ENCODE measurements around the gene EIF4E. TPM values are rescaled to one million over a fixed set of nuclear protein-coding genes. Genes with fewer than 3 reads are reported as not detected.
"Not testable (repeated sequence)": the region's sequence is repeated elsewhere in the genome, so short reads cannot be mapped to it uniquely, and the experiment has no call there.

EIF4E gene
- total RNA-seq, 1 donor, result 241 TPM

DNA sequence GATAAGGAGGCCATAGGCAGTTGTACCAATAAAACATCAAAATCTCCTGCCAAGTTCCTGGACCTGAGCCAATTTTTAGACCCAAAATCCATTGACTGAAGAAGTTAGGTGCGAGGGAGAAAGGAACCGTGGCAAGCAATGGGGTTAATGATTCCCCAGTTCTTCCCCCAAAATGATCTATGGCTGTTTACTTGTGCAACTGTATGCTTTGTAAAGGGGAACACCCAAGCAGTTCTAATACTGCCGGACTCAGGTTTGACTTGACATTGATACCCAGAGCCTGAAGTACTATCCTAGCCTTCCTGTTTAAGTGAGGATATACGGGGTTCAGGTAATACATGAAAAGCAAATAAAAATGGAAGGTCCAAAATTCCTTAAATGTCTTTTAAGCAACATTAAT is 6.7 kb upstream of the EIF4E start:
- DNase-seq (ENCODE audit: low read depth), result no peak
- TF ChIP-seq, protein P1, sequence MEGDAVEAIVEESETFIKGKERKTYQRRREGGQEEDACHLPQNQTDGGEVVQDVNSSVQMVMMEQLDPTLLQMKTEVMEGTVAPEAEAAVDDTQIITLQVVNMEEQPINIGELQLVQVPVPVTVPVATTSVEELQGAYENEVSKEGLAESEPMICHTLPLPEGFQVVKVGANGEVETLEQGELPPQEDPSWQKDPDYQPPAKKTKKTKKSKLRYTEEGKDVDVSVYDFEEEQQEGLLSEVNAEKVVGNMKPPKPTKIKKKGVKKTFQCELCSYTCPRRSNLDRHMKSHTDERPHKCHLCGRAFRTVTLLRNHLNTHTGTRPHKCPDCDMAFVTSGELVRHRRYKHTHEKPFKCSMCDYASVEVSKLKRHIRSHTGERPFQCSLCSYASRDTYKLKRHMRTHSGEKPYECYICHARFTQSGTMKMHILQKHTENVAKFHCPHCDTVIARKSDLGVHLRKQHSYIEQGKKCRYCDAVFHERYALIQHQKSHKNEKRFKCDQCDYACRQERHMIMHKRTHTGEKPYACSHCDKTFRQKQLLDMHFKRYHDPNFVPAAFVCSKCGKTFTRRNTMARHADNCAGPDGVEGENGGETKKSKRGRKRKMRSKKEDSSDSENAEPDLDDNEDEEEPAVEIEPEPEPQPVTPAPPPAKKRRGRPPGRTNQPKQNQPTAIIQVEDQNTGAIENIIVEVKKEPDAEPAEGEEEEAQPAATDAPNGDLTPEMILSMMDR (IDR thresholded peaks at IDR 0.05; ENCODE audit: insufficient read depth, low read depth, low read length), result no peak
- no peak overlapping the region for H3K4me3 ChIP-seq (ENCODE audit: low read depth, low read length)

DNA sequence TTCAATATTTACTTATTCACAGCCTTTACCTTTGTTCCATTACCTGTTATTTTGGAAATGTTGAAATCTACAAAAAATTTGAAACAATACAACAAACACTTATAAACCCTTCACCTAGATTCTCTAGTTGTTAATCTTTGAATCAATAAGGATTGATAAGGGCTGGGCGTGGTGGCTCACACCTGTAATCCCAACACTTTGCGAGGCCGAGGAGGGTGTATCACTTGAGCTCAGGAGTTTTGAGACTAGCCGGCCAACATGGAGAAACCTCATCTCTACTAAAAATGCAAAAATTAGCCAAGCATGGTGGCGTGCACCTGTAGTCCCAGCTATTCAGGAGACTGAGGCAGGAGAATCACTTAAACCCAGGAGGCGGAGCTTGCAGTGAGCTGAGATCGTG is 5.9 kb upstream of the EIF4E start:
- not testable (repeated sequence) for DNase-seq (ENCODE audit: low read depth); H3K4me3 ChIP-seq (ENCODE audit: low read depth, low read length)

DNA sequence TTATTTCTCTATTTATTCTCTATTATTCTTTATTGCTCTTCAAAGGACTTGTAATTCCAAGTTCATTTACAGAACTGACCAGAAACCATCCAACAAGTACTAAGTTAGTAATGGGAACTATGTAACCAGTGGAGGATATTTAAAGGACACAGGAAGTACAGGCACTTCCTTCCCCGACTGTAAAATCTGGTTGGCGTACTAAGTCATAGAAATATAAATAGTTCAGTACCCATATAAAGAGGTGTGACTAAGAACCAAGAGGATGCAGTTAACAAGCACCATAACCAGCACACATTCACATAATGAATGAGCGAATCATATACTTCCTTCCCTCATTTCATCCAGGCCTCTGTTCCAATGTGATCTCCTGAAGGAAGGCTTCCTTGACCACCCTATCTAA is 3.6 kb upstream of the EIF4E start:
- TF ChIP-seq, protein P1 (IDR thresholded peaks at IDR 0.05; ENCODE audit: insufficient read depth, low read depth, low read length), result no peak
- peak; percentile 28 for DNase-seq (ENCODE audit: low read depth)
- H3K4me3 ChIP-seq (ENCODE audit: low read depth, low read length), result no peak overlapping the region

DNA sequence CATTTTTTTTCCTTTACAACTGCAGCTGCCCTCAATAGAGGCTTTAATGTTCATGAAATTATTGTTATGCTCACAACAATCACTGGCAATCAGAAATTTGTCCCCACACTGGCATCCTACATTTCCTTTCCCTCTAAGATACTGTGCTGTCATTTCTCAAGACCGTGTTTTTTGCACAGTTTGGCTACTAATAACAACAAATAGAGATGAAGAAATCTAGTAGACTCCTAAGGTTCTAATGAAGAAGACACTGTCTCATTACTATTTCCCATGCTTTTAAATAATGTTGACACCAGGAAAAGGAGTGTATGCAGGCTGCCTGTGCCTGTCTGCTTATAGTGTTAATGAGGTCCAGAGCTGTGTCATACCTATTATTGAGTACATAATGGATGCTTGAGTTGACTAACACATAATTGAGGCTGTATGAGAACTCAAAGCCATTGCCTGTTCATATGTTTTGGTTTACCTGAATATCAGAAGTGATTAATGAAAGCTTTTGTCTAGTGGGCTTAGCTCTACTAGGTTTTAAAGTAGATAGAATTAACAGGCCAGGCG is 1.5 kb upstream of the EIF4E start:
- H3K4me3 ChIP-seq (ENCODE audit: low read depth, low read length), result peak overlapping the region; percentile 87
- peak; percentile 25 for DNase-seq (ENCODE audit: low read depth)
- TF ChIP-seq, protein P1 (IDR thresholded peaks at IDR 0.05; ENCODE audit: insufficient read depth, low read depth, low read length), result no peak

DNA sequence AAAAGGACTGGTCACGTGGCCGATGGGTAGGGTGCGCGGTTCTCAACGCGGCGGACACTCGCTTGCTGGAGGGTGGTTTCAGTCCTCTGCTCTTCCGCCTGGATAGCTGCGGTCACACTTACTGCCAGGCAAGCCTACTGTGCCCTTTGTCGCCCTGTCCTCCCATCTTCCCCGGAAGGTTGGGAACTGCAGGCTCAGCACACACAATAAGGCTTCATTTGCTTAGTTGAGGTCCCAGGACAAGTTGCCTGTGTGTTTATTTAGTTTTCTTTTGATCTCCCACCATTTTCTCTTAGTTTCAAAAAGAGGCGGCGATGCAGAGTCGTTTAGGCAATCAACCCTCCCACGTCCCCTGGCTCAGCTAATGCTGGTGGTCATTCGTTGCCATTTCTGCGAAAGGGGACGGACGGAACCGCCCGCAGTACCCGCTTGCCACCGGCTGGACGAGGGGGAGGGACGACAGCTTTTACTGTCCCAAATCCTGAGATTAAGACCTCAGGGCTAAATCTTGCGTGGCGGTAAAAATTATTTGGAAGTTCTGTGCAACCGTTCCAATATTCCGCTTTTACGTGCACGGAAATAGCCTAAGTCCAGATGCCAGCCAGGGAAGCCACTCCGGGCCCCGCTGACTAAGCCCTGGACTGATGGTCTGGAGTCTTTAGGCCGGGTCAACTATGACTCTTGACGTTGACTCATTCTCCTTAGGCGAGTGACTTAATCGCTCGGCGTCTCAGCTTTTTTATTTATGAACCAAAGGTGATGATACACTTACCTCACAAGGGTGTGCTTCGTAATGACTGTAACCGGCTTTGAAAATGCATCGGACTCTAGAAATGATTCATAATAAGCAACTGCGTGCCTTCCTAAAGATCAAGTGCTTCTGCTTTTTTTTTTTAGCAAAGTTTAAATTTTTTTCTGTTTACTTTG is 671 bp upstream of the EIF4E start:
- peak; percentile 95 for DNase-seq (ENCODE audit: low read depth)
- H3K4me3 ChIP-seq (ENCODE audit: low read depth, low read length), result peak overlapping the region; percentile 87
- TF ChIP-seq, protein P1 (IDR thresholded peaks at IDR 0.05; ENCODE audit: insufficient read depth, low read depth, low read length), result no peak

DNA sequence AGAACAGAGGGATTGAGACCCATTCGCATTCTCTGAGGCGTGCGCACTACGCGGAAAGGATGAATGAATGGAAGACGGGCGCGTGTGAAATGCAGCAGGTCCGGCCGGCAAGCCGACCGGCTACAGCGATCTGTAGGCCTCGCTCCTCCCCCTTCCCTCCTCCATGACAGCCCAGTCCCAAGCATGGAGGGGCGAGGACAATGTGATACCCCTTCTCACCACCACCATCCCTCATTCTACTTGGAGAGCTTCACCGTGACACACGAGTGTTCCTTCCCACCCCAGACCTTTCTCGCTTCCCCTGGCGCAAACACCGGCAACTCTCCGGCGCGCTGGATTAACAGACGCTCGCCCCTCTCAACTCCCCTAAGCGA is 815 bp downstream of the EIF4E start:
- peak overlapping the region; percentile 87 for H3K4me3 ChIP-seq (ENCODE audit: low read depth, low read length)
- DNase-seq (ENCODE audit: low read depth), result peak; percentile 80
- TF ChIP-seq, protein P1 (IDR thresholded peaks at IDR 0.05; ENCODE audit: insufficient read depth, low read depth, low read length), result no peak

DNA sequence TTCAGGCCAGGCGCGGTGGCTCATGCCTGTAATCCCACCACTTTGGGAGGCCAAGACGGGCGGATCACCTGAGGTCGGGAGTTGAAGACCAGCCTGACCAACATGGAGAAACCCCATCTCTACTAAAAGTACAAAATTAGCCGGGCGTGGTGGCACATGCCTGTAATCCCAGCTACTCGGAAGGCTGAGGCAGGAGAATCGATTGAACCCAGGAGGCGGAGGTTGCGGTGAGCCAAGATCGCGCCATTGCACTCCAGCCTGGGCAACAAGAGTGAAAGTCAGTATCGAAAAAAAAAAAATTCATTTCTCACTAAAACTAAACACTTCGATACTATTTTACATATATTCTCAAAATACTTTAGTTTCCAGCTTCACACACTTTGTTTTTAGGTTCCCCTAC is 2.7 kb downstream of the EIF4E start:
- not testable (repeated sequence) for DNase-seq (ENCODE audit: low read depth); H3K4me3 ChIP-seq (ENCODE audit: low read depth, low read length)

DNA sequence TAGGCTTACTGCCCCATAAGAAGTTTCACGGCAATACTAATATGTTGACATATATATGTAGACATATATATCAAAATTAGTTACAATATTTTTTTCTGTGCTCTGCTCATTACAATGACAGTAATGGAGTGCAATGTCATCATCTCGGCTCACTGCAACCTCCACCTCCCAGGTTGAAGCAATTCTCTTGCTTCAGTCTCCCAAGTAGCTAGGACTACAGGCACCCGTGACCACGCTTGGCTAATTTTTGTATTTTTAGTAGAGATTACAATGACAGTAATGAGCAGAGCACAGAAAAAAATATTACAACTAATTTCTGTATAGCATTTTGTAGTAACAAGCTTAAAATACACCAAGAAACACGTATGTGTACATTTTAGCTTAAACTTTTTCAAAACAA is 7.6 kb downstream of the EIF4E start:
- TF ChIP-seq, protein P1 (IDR thresholded peaks at IDR 0.05; ENCODE audit: insufficient read depth, low read depth, low read length), result no peak

More for the DNA sequence above, 7.6 kb downstream of the EIF4E start:
- DNase-seq (ENCODE audit: low read depth), result no peak
- no peak overlapping the region for H3K4me3 ChIP-seq (ENCODE audit: low read depth, low read length)

Data from fibroblast of villous mesenchyme (primary cell).